ENCODE results near the gene SLC2A6. TPM values are rescaled to one million over a fixed set of nuclear protein-coding genes. Genes with fewer than 3 reads are reported as not detected.

SLC2A6 gene
- polyA plus RNA-seq, 1 of the 3 experiments (the other 2 are of a cell fraction), result 5.2 TPM

GRCh38 chr9:133506653-133507038 is 27.7 kb upstream of the SLC2A6 start:
- Histone ChIP-seq H3K4me2 (no peak overlapping the region), H3K9me2 (no peaks in the 10 kb centered on the region), H3K27ac (ENCODE audit: low read depth in 2 of 2, low read length in 1 of 2) (peak overlapping the region in 1 of 2 experiments; percentile 91; a peak in 2 of 4 replicates), H3K9me3 (no peaks in the 10 kb centered on the region), H3K79me2 (ENCODE audit: insufficient read depth) (no peaks in the 10 kb centered on the region), H3K9ac (no peak overlapping the region), H4K20me1 (ENCODE audit: insufficient read depth) (no peaks in the 10 kb centered on the region), H2AFZ (ENCODE audit: low read depth) (no peak overlapping the region), H3K4me3 (ENCODE audit: low read depth in 2 of 2, low read length in 1 of 2) (no peak overlapping the region), H3K36me3 (replicated peaks in 1 of 2; ENCODE audit: control insufficient read depth in 1 of 2, insufficient read depth in 2 of 2, low read length in 1 of 2) (no peaks in the 10 kb centered on the region), H3F3A (replicated peaks; ENCODE audit: insufficient read depth) (no peaks in the 10 kb centered on the region), H3K4me1 (ENCODE audit: control insufficient read depth in 1 of 2, insufficient read depth in 2 of 2, low read depth in 1 of 2, low read length in 1 of 2) (peaks cover 0 to 44% of the 10 kb centered on the region in 2 experiments; a peak in 1 of 4 replicates), H3K27me3 (ENCODE audit: insufficient read depth) (no peaks in the 10 kb centered on the region)
- TF ChIP-seq EP300 (IDR thresholded peaks at IDR 0.05; ENCODE audit: borderline replicate concordance in 1 of 2, low read depth in 1 of 2, low read length in 1 of 2) (no peak; a peak in 1 of 4 replicates), NFIC (IDR thresholded peaks at IDR 0.05; ENCODE audit: borderline replicate concordance) (peak; percentile 47)
- 61% methylated on average over 12 of the region's 18 CpGs for WGBS (ENCODE audit: low lambda C conversion rate)
- CTCF ChIA-PET, result interaction anchor here (0.9 to 1.5 kb wide), 3 partner anchors 17 to 275 kb away, joined by 3 to 7 read pairs (median 5); no protein-coding TSS in a partner anchor
- DNase-seq, result peak; percentile 50
- POLR2A ChIA-PET, result interaction anchor here (1.0 to 1.9 kb wide), 4 partner anchors 8 to 127 kb away, joined by 3 to 8 read pairs (median 6); partner anchors contain the start of gene ADAMTSL2

GRCh38 chr9:133505901-133506652 is 27.2 kb upstream of the SLC2A6 start:
- Histone ChIP-seq H2AFZ (ENCODE audit: low read depth) (no peak overlapping the region), H3K27ac (ENCODE audit: low read depth in 2 of 2, low read length in 1 of 2) (peak overlapping the region in 1 of 2 experiments; percentile 91; a peak in 2 of 4 replicates), H3K36me3 (replicated peaks in 1 of 2; ENCODE audit: control insufficient read depth in 1 of 2, insufficient read depth in 2 of 2, low read length in 1 of 2) (no peaks in the 10 kb centered on the region), H3K4me2 (no peak overlapping the region), H4K20me1 (ENCODE audit: insufficient read depth) (no peaks in the 10 kb centered on the region), H3K9me2 (no peaks in the 10 kb centered on the region), H3K4me3 (ENCODE audit: low read depth in 2 of 2, low read length in 1 of 2) (no peak overlapping the region), H3K79me2 (ENCODE audit: insufficient read depth) (no peaks in the 10 kb centered on the region), H3K9ac (no peak overlapping the region), H3F3A (replicated peaks; ENCODE audit: insufficient read depth) (no peaks in the 10 kb centered on the region), H3K4me1 (ENCODE audit: control insufficient read depth in 1 of 2, insufficient read depth in 2 of 2, low read depth in 1 of 2, low read length in 1 of 2) (peaks cover 0 to 44% of the 10 kb centered on the region in 2 experiments; a peak in 1 of 4 replicates), H3K27me3 (ENCODE audit: insufficient read depth) (no peaks in the 10 kb centered on the region), H3K9me3 (no peaks in the 10 kb centered on the region)
- peak; percentile 88 for DNase-seq
- ChIA-PET POLR2A (interaction anchor here (0.6 to 1.9 kb wide), 11 partner anchors 8 to 173 kb away, joined by 3 to 8 read pairs (median 4); partner anchors contain the start of genes ADAMTSL2 and DBH), CTCF (interaction anchor here (0.6 to 1.5 kb wide), 4 partner anchors 12 to 91 kb away, joined by 3 to 7 read pairs (median 4); no protein-coding TSS in a partner anchor)
- TF ChIP-seq CHD2 (IDR thresholded peaks at IDR 0.05; ENCODE audit: low read length, partially characterized antibody) (peak; percentile 27), SIN3A (IDR thresholded peaks at IDR 0.05; ENCODE audit: borderline replicate concordance, low read depth, low read length) (no peak), GATA2 (CRISPR knock-in tag; IDR thresholded peaks at IDR 0.05) (peak; percentile 73), RXRA (IDR thresholded peaks at IDR 0.05; ENCODE audit: borderline replicate concordance, low read depth) (no peak), GABPA (IDR thresholded peaks at IDR 0.05; ENCODE audit: low read depth) (no peak), TAF1 (IDR thresholded peaks at IDR 0.05; ENCODE audit: borderline replicate concordance, low read depth, low read length) (no peak), ELF1 (IDR thresholded peaks at IDR 0.05) (no peak), ZBTB33 (IDR thresholded peaks at IDR 0.05; ENCODE audit: borderline replicate concordance, low read depth) (no peak), RCOR1 (IDR thresholded peaks at IDR 0.05; ENCODE audit: low read length) (peak; percentile 18; the same call in 1 of the 2 replicates), EP300 (IDR thresholded peaks at IDR 0.05; ENCODE audit: borderline replicate concordance in 1 of 2, low read depth in 1 of 2, low read length in 1 of 2) (peak; percentile 8 to 48; a peak in 1 of 4 replicates), FOXM1 (IDR thresholded peaks at IDR 0.05; ENCODE audit: low read depth) (no peak), JUND (IDR thresholded peaks at IDR 0.05) (no peak), SMC3 (IDR thresholded peaks at IDR 0.05; ENCODE audit: low read depth, low read length) (no peak), FOSL2 (IDR thresholded peaks at IDR 0.05; ENCODE audit: borderline replicate concordance, low read depth) (no peak), NRF1 (IDR thresholded peaks at IDR 0.05; ENCODE audit: low read depth, low read length) (no peak)
- WGBS (ENCODE audit: low lambda C conversion rate), result 51% methylated on average over 15 of the region's 23 CpGs

Measured in SK-N-SH (cell line).